ENCODE data around the gene DRC7.
"Not testable (repeated sequence)": the region's sequence is repeated elsewhere in the genome, so short reads cannot be mapped to it uniquely, and the experiment has no call there.

DRC7 gene

DNA sequence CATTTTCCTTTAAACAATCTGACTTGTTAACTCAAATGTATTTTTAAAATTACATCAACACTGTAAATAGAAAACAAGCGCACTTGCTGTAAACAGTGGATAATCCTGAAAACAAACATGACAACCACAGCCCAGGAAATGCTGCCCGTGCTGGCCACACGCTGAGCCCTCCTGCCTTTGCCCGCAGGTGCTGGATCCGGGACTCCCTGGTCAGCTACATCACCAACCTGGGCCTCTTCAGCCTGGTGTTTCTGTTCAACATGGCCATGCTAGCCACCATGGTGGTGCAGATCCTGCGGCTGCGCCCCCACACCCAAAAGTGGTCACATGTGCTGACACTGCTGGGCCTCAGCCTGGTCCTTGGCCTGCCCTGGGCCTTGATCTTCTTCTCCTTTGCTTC, 33.1 kb upstream of the DRC7 start:
- DNase-seq = no peak

DNA sequence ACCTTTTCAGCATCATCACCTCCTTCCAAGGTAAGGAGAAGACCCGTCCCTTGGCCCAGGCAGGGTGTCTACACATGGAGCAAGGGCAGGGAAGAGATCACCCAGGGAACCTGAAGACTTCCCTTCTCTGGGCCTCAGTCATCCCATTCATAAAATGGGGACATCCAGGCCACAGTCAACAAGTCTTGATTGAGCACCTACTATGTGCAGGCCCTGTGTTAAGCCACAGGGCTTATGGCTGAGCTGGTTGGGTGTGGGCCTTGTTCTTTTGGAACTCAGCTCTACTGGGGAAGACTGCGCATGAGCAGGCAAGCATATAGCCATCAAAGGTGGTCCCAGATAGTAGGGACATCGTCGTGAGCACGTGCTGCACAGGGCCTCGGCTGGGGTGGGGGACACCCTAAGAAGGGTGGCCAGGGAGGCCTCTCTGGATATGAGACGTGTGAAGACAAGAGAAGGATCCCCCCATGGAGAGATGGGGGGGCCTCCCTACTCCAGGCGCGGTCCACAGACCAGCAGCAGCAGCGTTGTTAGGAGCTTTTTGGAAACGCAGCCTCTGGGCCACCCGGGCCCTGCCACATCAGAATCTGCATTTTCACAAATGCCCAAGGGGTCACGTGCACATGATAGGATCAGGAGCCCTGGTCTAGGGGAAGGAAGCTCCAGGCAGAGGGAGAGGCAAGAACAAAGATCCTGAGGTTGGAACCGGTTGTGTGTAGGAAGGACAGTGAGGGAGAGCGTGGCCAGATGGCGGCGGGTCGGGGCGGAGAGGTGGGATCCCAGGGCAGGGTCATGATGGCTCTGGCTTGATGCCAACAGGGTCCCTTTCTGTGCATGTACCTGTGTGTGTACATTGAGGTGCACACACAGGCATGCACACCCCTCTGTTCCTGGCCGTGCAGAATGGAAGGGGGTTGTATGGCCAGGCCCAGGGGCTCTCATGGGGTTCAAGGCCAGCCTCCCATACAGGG, 32.4 kb upstream of the DRC7 start:
- DNase-seq = no peak

DNA sequence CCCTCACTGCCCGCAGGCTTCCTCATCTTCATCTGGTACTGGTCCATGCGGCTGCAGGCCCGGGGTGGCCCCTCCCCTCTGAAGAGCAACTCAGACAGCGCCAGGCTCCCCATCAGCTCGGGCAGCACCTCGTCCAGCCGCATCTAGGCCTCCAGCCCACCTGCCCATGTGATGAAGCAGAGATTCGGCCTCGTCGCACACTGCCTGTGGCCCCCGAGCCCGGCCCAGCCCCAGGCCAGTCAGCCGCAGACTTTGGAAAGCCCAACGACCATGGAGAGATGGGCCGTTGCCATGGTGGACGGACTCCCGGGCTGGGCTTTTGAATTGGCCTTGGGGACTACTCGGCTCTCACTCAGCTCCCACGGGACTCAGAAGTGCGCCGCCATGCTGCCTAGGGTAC, 31.2 kb upstream of the DRC7 start:
- DNase-seq = no peak

DNA sequence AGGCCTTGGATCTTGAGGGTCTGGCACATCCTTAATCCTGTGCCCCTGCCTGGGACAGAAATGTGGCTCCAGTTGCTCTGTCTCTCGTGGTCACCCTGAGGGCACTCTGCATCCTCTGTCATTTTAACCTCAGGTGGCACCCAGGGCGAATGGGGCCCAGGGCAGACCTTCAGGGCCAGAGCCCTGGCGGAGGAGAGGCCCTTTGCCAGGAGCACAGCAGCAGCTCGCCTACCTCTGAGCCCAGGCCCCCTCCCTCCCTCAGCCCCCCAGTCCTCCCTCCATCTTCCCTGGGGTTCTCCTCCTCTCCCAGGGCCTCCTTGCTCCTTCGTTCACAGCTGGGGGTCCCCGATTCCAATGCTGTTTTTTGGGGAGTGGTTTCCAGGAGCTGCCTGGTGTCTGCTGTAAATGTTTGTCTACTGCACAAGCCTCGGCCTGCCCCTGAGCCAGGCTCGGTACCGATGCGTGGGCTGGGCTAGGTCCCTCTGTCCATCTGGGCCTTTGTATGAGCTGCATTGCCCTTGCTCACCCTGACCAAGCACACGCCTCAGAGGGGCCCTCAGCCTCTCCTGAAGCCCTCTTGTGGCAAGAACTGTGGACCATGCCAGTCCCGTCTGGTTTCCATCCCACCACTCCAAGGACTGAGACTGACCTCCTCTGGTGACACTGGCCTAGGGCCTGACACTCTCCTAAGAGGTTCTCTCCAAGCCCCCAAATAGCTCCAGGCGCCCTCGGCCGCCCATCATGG, 30.5 kb upstream of the DRC7 start:
- DNase-seq = no peak

DNA sequence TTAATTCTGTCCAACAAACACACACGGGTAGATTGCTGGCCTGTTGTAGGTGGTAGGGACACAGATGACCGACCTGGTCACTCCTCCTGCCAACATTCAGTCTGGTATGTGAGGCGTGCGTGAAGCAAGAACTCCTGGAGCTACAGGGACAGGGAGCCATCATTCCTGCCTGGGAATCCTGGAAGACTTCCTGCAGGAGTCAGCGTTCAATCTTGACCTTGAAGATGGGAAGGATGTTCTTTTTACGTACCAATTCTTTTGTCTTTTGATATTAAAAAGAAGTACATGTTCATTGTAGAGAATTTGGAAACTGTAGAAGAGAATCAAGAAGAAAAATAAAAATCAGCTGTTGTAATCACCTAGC, 30.0 kb upstream of the DRC7 start:
- no peak for DNase-seq

DNA sequence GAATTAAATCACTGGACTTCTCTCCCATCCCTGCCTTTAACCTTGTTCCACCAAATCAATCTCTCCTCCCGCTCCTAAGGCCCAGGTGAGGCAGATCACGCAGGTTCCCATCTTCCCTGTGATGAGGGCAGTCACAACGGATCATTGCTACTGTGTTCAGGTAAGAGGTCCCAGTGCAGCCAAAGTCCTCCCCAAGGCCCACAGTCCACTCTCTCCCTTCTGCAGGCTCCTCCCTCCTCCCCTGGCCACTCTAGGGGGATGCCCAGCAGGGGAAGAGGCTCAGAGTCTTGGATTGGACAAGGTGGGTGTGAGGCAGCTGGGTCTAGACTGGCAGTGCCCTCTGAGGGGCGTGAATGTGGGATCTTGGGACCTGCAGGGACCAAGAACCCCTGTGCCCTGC, 29.1 kb upstream of the DRC7 start:
- no peak for DNase-seq

DNA sequence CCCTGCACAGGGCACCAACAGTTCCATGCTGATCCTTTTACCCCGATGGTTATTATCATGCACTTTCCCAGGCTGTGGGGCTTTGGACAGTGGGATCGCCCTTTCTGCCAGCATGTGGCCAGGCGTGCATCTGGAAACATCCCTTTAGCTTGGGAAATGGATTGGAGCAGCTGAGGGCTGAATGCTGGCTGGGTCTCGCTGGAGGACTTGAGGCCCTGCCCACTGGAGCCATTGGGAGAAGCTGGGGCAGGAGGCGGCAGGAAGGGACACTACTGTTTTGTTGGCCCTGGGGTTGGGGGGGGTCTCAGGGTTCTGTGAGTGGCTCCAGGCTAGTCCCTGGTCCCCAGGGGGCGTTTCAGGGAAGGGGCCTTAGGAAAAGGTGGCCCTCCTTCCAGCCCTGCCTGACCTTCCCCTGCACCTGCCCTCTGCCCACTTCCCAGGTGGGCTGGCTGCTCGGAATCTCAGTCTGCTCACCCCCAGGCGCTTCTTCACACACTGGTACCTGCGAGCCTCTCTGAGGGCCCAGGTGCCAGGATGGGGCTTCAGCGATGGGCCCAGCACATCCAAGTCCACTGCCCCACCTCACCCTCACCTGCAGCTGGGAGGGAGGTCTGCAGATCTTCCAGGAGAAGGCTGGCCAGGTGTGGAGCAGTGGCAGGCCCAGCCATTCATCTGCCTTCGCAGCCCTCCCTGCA, 28.1 kb upstream of the DRC7 start:
- DNase-seq = no peak

DNA sequence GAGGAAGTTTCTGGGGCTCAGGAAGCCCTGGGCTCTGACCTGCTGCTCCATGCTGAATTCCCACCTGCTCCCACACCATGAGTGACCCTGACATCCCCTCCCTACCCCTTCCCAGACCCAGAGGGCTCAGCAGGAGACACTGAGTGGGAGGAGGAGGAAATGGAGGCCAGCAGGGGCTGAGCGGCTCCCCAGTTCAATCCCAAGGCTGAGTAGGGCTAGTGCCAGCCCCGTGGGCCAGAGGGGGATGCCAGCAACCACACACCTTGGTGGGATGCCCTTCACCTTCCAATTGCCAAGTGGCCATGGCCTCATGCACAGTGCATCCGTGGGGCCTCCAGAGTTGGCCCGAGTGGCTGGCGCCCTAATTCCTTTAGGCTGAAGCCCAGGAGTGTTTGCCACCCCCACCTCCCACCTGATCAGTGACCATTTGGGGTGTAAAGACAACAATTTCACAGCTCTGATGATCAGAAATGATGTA, 27.5 kb upstream of the DRC7 start:
- DNase-seq = no peak

DNA sequence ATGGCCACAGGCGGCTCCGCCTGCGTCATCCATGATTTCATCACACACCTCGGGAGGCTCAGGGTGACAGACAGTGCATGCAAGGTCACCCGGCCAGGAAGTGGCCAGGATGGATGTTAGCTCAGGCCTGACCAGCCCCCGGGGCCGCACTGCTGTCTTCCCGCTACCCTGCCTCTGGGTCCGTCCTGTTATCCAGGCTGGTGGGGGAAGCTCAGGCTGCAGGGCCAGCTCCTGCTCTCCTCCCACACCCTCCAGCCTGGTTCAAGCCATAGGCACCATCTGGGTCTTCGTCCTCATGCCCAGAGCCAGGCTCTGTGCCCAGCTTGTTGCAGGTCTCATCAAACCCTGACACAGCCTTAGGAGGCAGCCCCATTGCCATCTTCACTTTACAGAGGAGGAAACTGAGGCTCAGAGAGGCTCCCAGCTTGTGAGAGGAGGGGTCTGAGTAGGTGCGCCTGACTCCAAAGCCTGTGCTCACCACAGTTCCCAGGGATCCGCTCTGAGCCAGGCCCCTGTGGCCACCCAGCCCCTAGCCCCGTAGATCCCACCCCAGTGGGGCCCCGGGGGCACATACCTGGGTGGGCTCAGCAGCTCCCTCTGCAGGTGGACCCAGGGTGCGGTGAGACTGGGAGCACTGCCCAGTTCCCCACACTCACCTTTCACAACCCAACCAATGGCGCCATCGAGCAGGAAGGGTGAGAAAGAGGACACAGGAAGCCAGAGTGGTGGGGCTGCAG, 26.9 kb upstream of the DRC7 start:
- peak; percentile 92 for DNase-seq

DNA sequence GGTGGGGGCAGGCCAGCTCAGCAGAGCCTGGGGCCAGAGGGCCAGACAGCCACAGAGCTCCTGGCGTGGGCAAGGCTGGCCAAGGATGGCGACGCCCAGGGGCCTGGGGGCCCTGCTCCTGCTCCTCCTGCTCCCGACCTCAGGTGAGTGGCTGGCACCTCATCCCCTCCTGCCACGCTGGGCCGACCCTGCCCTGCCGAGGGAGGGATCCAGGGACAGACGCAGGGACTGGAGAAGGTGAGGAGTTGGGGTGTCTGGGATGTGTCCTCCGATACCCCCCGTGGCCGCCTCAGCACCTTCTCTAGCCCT, 26.4 kb upstream of the DRC7 start, which contains the start of gene ADGRG3:
Gene ADGRG3 (plus strand): TSS at position 44 of the 309 bp plus-strand sequence. CDS start 42 bp downstream, at position 86.
- DNase-seq = no peak

DNA sequence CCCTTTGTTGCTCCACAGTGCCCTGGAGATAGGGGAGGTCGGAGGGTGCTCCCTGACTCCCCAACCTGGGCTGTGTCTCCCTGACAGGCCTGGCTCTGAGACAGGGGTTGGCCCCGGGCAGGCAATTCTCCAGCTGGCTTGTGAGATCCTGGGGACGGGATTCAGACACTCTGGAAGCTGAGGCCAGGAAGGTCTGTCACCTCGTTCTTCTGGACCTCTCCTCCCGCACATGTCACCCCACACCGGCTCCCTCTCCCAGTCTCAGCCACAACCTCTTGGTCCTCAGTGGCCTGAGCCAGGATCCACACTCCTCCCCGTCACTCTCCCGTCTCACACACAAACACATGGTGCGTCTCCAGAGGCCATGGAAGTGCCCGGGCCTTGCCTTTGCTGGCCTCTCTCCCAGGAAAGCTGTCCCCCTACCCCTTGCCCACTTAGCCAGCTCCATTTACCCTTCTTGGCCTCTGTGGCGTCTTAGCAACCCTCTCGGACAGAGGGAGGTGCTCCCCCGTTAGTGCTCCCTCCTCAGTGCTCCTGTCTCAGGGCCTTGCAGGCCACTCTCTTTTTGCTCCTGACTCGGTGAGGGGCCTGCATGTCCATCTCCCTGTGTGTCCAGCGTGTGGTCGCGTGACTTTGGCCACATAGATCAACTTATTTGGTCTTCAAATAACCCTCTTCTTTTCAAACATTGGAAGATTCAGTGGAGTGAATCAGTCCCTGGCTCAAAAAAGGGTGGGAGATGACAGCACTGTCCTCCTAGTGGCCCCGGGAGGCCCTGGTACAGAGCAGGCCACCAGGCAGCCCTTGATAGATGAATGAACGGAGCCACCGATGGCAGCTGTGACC, 25.8 kb upstream of the DRC7 start:
- no peak for DNase-seq

DNA sequence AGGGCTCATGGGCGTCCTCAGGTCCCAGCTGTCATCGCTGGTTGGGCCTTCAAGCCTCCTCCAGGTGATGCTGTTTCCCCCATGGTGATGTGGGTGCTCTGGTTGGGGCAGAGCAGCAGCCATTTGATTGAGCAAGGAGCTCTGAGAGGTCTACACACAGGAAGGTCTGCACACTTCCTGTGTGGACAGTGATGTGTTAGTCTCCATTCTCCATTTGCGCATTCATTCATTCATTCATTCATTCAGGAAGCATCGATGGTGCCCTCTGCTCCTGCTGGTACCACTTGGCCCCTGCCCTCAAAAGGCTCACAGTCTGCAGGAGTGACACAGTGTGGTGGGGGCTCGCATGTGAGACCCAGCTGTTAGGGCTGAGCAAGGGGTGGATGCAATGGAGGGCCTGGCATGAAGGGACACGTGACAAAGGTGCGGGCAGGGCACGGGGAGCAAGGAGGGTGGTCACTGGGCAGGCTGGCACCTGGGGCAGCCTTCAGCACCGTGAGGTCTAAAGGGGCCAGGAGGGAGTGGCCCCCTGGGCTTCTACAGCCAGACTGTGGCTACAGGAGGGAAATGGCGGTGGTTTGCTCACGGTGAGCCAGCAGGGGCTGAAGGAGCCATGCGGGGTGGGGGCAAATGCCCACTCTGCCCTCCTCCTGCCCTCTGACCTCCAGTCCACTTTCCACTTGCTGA, 25.0 kb upstream of the DRC7 start:
- DNase-seq = no peak

DNA sequence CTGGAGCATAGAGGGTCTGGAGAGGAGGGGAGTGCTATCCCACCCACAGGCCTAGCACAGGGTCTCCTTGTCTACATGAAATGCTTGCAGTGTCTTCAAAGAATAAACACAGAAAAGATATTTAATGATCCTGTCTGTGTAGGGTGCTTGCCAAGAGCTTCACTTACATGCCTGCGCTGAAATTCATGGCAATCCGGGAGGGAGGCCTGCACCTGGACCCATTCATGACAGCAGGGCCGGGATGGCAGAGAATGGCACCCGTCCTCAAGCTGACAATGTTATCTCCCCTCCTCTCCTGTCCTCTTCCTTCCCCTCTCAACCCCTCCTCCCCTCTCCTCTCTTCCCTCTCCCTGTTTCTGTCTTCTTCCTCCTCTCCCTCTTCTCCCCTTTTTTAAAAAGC, 24.4 kb upstream of the DRC7 start:
- no peak for DNase-seq

DNA sequence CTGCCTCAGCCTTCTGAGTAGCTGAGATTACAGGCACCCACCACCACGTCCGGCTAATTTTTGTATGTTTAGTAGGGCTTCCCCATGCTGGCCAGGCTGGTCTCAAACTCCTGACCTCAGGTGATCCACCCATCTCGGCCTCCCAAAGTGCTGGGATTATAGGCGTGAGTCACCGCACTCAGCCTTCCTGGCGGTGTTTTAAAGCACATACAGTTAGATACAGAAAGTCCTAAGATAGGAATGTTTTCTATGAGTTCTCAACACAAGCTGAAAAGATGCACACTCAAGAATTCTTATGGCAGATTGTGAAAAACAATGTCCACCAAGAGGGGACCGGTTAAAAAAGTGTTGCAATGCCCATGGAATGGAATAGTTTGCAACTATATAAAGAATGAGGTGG, 23.2 kb upstream of the DRC7 start:
- not testable (repeated sequence) for DNase-seq

DNA sequence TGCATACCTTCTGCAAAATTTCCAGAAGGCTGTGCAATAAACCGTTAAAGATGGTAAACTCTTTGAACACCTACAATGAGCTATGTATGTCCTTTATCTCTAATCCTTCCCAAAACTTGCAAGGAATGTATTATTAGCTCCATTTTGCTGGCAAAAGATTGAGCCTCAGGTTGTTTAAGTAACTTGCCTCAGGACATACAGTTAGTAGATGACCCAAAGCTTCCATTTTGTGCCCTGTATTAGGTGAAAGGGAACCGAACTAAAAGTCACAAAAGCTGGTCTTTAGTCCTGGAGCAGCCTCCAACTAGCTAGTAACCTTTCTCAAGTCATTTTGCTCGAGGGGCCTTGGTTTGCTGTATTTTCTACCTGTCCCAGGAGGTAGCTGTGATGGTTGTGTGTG, 22.2 kb upstream of the DRC7 start:
- DNase-seq = no peak

DNA sequence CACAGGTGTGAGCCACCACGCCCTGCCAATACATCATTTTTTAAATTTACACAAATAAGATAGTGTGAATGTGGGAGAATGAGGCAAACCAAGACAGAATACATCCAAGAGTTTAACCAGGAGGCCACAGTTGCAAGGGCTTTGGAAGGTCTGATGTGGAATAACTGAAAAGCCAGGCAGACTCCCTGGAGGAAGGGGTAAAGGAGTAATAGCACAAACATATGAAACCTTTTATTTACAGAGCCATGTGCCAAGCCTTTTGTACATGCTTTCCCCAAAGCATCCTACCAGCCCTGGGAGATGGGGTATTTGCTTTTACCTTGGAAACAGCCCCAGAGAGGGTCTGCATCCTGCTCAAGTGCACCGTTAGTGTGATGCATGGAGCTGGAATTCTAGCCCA, 21.8 kb upstream of the DRC7 start:
- DNase-seq = no peak

DNA sequence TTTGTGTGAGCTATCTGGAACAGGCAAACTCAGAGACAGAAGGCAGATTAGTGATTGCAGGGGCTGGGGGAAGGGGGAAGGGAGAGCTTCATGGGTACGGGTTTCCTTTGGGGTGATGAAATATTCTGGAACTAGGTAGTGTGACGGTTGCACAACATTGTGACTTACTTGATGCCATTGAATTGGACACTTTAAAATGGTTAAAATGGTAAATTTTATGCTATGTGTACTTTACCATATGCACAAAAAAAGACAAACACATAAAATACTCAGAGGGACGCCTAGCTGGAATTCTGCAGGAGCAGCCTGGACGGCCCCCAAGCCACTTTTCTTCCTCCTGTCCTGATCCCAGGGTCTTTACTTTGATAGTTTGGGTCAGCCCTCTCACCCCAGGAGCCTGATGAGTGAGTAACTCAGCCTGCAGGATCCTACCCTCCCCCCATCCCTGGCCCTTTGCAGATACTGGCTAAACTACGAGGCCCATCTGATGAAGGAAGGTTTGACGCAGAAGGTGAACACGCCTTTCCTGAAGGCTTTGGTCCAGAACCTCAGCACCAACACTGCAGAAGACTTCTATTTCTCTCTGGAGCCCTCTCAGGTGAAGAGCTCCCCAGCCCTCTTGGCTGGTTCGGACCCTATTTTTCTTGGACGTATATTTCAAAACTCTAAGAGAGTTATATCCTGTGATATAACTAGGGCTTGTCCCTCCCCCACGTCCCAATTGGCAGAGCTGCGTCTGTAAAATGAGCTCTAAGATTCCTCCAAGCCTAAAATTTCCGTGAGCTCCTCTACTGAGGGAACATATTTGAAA, 18.7 kb upstream of the DRC7 start:
- DNase-seq = peak; percentile 17

DNA sequence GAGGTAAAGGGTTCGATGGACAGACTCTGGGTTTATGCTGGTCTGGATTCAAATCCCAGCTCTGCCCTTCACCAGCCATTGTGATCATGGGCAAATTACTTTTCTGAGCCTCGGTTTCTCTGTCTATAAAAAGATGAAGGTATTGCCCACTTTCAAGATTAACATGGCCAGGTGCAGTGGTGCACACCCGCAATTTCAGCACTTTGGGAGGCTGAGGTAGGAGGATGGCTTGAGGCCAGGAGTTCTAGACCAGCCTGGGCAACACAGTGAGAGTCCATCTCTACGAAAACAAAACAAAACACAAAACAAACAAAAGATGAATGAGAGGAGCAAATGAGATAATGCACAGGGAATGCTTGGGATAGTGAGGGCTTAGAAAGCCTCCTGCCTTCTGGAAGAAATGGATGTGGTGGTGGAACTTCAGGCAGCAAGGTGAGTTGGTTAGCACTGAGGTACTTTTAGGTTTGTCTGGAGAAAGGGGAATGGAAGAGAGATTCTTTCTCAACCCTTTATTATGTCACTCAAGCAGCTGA, 18.0 kb upstream of the DRC7 start:
- DNase-seq = no peak

DNA sequence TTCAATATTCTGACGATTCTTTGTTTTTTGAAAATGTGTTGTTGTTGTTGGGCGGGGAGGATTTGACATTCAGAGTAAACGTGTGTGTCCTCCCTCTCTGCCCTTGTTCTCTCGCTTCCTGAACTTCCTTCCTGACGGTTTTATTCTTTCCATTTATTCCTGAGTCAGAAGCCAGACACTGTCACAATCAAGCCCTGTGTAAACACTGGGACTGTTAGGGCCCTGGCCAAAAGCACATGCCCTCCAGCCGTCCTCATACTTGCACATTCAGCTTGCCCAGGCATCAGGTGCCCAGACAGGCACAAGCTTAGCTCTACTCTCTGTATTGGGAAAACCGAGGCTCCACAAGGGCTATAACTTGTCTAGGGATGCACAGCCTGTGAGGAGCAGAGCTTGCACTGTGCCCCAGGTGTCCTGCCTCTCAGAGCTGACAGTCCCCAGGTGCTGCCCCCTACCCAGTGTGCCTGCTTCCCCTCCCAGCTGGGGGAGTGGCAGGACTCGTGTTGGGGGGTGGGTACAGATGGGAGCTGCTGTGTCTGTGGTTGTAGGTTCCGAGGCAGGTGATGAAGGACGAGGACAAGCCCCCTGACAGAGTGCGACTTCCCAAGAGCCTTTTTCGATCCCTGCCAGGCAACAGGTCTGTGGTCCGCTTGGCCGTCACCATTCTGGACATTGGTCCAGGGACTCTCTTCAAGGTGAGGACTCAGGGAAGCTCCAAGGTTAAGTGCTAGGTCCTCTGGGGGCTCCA, 16.8 kb upstream of the DRC7 start:
- no peak for DNase-seq
